Esophagus muscularis mucosa (tissue), 3 donors: ENCODE data around the gene RAB35.

ENCODE experiments used
- POLR2AphosphoS5 ChIP-seq, 2 donors: sonication (generic); formaldehyde crosslinking; IDR thresholded peaks; one replicate each; pipeline ENCODE4 v1.6.1; 2017; ENCODE audit warnings: antibody characterized with exemption in 2 of 2
- TF ChIP-seq, protein P1 (sequence below), 3 experiments: fragments of 200-600 bp in 2 of 3; fragments of 450-650 bp in 1 of 3; sonication (generic) in 2 of 3; IDR thresholded peaks; one replicate each; pipeline ENCODE4 v1.5.1; 2017 to 2019; ENCODE audit warnings: antibody characterized with exemption in 3 of 3, mild to moderate bottlenecking in 2 of 3, moderate library complexity in 1 of 3

- TF ChIP-seq POLR2AphosphoS5 (IDR thresholded peaks at IDR 0.05) = no peak
- TF ChIP-seq, protein P1, sequence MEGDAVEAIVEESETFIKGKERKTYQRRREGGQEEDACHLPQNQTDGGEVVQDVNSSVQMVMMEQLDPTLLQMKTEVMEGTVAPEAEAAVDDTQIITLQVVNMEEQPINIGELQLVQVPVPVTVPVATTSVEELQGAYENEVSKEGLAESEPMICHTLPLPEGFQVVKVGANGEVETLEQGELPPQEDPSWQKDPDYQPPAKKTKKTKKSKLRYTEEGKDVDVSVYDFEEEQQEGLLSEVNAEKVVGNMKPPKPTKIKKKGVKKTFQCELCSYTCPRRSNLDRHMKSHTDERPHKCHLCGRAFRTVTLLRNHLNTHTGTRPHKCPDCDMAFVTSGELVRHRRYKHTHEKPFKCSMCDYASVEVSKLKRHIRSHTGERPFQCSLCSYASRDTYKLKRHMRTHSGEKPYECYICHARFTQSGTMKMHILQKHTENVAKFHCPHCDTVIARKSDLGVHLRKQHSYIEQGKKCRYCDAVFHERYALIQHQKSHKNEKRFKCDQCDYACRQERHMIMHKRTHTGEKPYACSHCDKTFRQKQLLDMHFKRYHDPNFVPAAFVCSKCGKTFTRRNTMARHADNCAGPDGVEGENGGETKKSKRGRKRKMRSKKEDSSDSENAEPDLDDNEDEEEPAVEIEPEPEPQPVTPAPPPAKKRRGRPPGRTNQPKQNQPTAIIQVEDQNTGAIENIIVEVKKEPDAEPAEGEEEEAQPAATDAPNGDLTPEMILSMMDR (IDR thresholded peaks at IDR 0.05) = no peak
These were observed 14.1 kb downstream of the RAB35 start for GRCh38 chr12:120102189-120103043.
